SU-DHL-6 (cell line): ENCODE measurements around the gene SLC27A5.

Experiments used
- H2AFZ ChIP-seq: fragments of 200-600 bp; sonication (generic); 2 replicates; pipeline ENCODE4 v1.6.1; 2014; ENCODE audit warnings: low read depth, mild to moderate bottlenecking, moderate library complexity, mixed read lengths, antibody characterized with exemption, low read length; ENCODE audit not compliant: severe bottlenecking
- H3F3A ChIP-seq: fragments of 200-600 bp; shearing (Covaris generic); 2 replicates; pipeline ENCODE4 v1.6.0; 2016; ENCODE audit warnings: antibody characterized with exemption, mild to moderate bottlenecking; ENCODE audit not compliant: insufficient read depth
- H3K27ac ChIP-seq: fragments of 200-600 bp; sonication (generic); 2 replicates; pipeline ENCODE4 v1.5.1; 2016; ENCODE audit warnings: low read depth, mild to moderate bottlenecking, low read length, moderate library complexity, mixed read lengths
- H3K27me3 ChIP-seq: fragments of 200-600 bp; sonication (generic), shearing (Covaris generic); 2 replicates; pipeline ENCODE4 v1.6.0; 2014; ENCODE audit warnings: mild to moderate bottlenecking, low read length
- H3K36me3 ChIP-seq: fragments of 200-600 bp; sonication (generic); 2 replicates; pipeline ENCODE4 v1.6.1; 2014; ENCODE audit warnings: mild to moderate bottlenecking, low read length, mixed read lengths
- H3K4me2 ChIP-seq: fragments of 300-600, 200-600 bp; shearing (Covaris generic), sonication (generic); 2 replicates; pipeline ENCODE4 v1.6.0; 2014; ENCODE audit warnings: low read length, low read depth, mild to moderate bottlenecking; ENCODE audit not compliant: poor library complexity, severe bottlenecking
- H3K4me3 ChIP-seq: fragments of 200-600 bp; sonication (generic); 2 replicates; pipeline ENCODE4 v1.5.1; 2014; ENCODE audit warnings: antibody characterized with exemption, low read length, mild to moderate bottlenecking, mixed read lengths; ENCODE audit not compliant: insufficient read depth, poor library complexity, severe bottlenecking
- H3K79me2 ChIP-seq: fragments of 200-600 bp; sonication (generic); 2 replicates; pipeline ENCODE4 v1.6.1; 2014; ENCODE audit warnings: mild to moderate bottlenecking, low read length, moderate library complexity; ENCODE audit not compliant: insufficient read depth
- H3K9ac ChIP-seq: fragments of 200-600 bp; sonication (generic); 2 replicates; pipeline ENCODE4 v1.7.0; 2014; ENCODE audit warnings: mild to moderate bottlenecking, low read length
- H3K9me2 ChIP-seq: fragments of 200-600 bp; sonication (generic); replicated peaks from 2 replicates; pipeline ENCODE4 v1.6.1; 2014; ENCODE audit warnings: low read length; ENCODE audit not compliant: insufficient read depth
- H3K9me3 ChIP-seq: fragments of 200-600 bp; sonication (generic); 2 replicates; pipeline ENCODE4 v1.6.1; 2014; ENCODE audit warnings: low read length, mixed read lengths; ENCODE audit not compliant: insufficient read depth
- H4K20me1 ChIP-seq: fragments of 200-600 bp; sonication (generic); 2 replicates; pipeline ENCODE4 v1.6.1; 2014; ENCODE audit warnings: low read depth, mild to moderate bottlenecking, antibody characterized with exemption, low read length, moderate library complexity, mixed read lengths
- CTCF ChIP-seq: fragments of 200-600 bp; sonication (generic); IDR thresholded peaks from one replicate; pipeline ENCODE4 v1.5.1; 2017; ENCODE audit warnings: antibody characterized with exemption, mild to moderate bottlenecking, low read length, moderate library complexity; ENCODE audit not compliant: insufficient read depth, poor library complexity, severe bottlenecking
- EZH2phosphoT487 ChIP-seq: fragments of 200-600 bp; sonication (generic), shearing (Covaris generic); conservative IDR thresholded peaks from 2 replicates; pipeline ENCODE4 v1.6.1; 2018; ENCODE audit warnings: mild to moderate bottlenecking, antibody characterized with exemption, low read length, moderate library complexity, mixed read lengths

The SLC27A5 gene

GRCh38 chr19:58531034-58531840, 19.4 kb upstream of the SLC27A5 start:
- no peak overlapping the region for H3K4me2 ChIP-seq
- no peaks in the 10 kb centered on the region for H3K36me3 ChIP-seq
- H2AFZ ChIP-seq: no peak overlapping the region
- H3K9me2 ChIP-seq: no peaks in the 10 kb centered on the region
- H3K27ac ChIP-seq: no peak overlapping the region
- no peaks in the 10 kb centered on the region for H3K27me3 ChIP-seq
- no peak for TF ChIP-seq CTCF
- TF ChIP-seq EZH2phosphoT487: no peak
- H3K79me2 ChIP-seq: no peaks in the 10 kb centered on the region
- no peaks in the 10 kb centered on the region for H3K9me3 ChIP-seq
- no peak overlapping the region for H3K9ac ChIP-seq
- H3K4me3 ChIP-seq: no peak overlapping the region
- H3F3A ChIP-seq: no peaks in the 10 kb centered on the region
- H4K20me1 ChIP-seq: no peaks in the 10 kb centered on the region

- no peaks in the 10 kb centered on the region for H3K27me3 ChIP-seq
- H3K27ac ChIP-seq: no peak overlapping the region
- H3K4me2 ChIP-seq: no peak overlapping the region
- H3K9me3 ChIP-seq: no peaks in the 10 kb centered on the region
- H2AFZ ChIP-seq: no peak overlapping the region
- H3K4me3 ChIP-seq: no peak overlapping the region
- TF ChIP-seq CTCF: no peak
- TF ChIP-seq EZH2phosphoT487: no peak
- H4K20me1 ChIP-seq: no peaks in the 10 kb centered on the region
- H3K9me2 ChIP-seq: no peaks in the 10 kb centered on the region
- no peaks in the 10 kb centered on the region for H3K36me3 ChIP-seq
- no peaks in the 10 kb centered on the region for H3F3A ChIP-seq
- no peaks in the 10 kb centered on the region for H3K79me2 ChIP-seq
- no peak overlapping the region for H3K9ac ChIP-seq
These were observed 17.6 kb upstream of the SLC27A5 start for GRCh38 chr19:58529405-58529804.

- H3K9ac ChIP-seq: no peak overlapping the region
- no peak for TF ChIP-seq EZH2phosphoT487
- no peak for TF ChIP-seq CTCF
- no peaks in the 10 kb centered on the region for H3K9me3 ChIP-seq
- H3K36me3 ChIP-seq: no peaks in the 10 kb centered on the region
- no peaks in the 10 kb centered on the region for H4K20me1 ChIP-seq
- H3K27me3 ChIP-seq: no peaks in the 10 kb centered on the region
- peaks cover 7% of the 10 kb centered on the region; the same call in 1 of the 2 replicates for H3K79me2 ChIP-seq
- no peak overlapping the region for H3K4me3 ChIP-seq
- peaks cover 16% of the 10 kb centered on the region for H3F3A ChIP-seq
- no peaks in the 10 kb centered on the region for H3K9me2 ChIP-seq
- no peak overlapping the region for H2AFZ ChIP-seq
- H3K27ac ChIP-seq: no peak overlapping the region
- H3K4me2 ChIP-seq: no peak overlapping the region
These were observed 10.9 kb upstream of the SLC27A5 start for GRCh38 chr19:58522709-58523108.
